DND-41 (cell line): ENCODE data around the gene ETFA.

Experiments used
- ATAC-seq: fragments of 200-7000 bp; cut with Tn5 transposase; 3 replicates; pipeline ENCODE4 v1.9.1; 2021; ENCODE audit warnings: low read depth; ENCODE audit not compliant: insufficient read depth
- DNase-seq: peaks from one replicate; pipeline ENCODE4 v3.0.0-alpha.2; 2020
- H2AFZ ChIP-seq: 2 replicates; pipeline ENCODE4 v1.6.0; 2012; ENCODE audit warnings: low read depth, low read length
- H3K27ac ChIP-seq: 2 replicates; pipeline ENCODE4 v1.5.1; 2012; ENCODE audit warnings: low read length, inconsistent platforms
- H3K27me3 ChIP-seq: fragments of 200-600 bp; sonication (generic); 2 replicates; pipeline ENCODE4 v1.6.0; 2012; ENCODE audit warnings: low read length, mild to moderate bottlenecking, inconsistent platforms; ENCODE audit not compliant: insufficient read depth, poor library complexity
- H3K36me3 ChIP-seq: 2 replicates; pipeline ENCODE4 v1.5.1; 2012; ENCODE audit warnings: low read length, inconsistent platforms; ENCODE audit not compliant: insufficient read depth
- H3K4me1 ChIP-seq: 2 replicates; pipeline ENCODE4 v1.5.1; 2012; ENCODE audit warnings: mild to moderate bottlenecking, low read length; ENCODE audit not compliant: insufficient read depth
- H3K4me2 ChIP-seq: 2 replicates; pipeline ENCODE4 v1.6.0; 2012; ENCODE audit warnings: mild to moderate bottlenecking, moderate library complexity, low read length, inconsistent platforms; ENCODE audit not compliant: insufficient read depth
- H3K4me3 ChIP-seq, 2 experiments: fragments of 200-600 bp in 1 of 2; shearing (Covaris generic) in 1 of 2; 2 replicates each; pipeline ENCODE4 v1.5.1; 2012 to 2016; ENCODE audit warnings: inconsistent platforms in 2 of 2, low read length in 2 of 2, mild to moderate bottlenecking in 2 of 2, low read depth in 1 of 2, moderate library complexity in 1 of 2
- H3K79me2 ChIP-seq: 2 replicates; pipeline ENCODE4 v1.6.0; 2012; ENCODE audit warnings: low read length, inconsistent platforms; ENCODE audit not compliant: insufficient read depth
- H3K9ac ChIP-seq: 2 replicates; pipeline ENCODE4 v1.6.0; 2012; ENCODE audit warnings: low read depth, mild to moderate bottlenecking, inconsistent platforms, low read length, moderate library complexity
- H3K9me3 ChIP-seq: 2 replicates; pipeline ENCODE4 v1.5.1; 2012; ENCODE audit warnings: low read length, moderate library complexity, mild to moderate bottlenecking, inconsistent platforms; ENCODE audit not compliant: insufficient read depth, severe bottlenecking
- H4K20me1 ChIP-seq: 2 replicates; pipeline ENCODE4 v1.6.0; 2012; ENCODE audit warnings: low read length; ENCODE audit not compliant: insufficient read depth
- EZH2 ChIP-seq: IDR thresholded peaks from 3 replicates; pipeline ENCODE4 v1.6.1; 2012; ENCODE audit warnings: borderline replicate concordance, low read depth, mild to moderate bottlenecking, moderate library complexity, low read length, inconsistent platforms; ENCODE audit not compliant: severe bottlenecking
- TF ChIP-seq, protein P1 (sequence below): IDR thresholded peaks from 2 replicates; pipeline ENCODE4 v1.5.1; 2012; ENCODE audit warnings: borderline replicate concordance, low read length, moderate library complexity, mild to moderate bottlenecking; ENCODE audit not compliant: poor library complexity, severe bottlenecking; ENCODE audit errors: extremely low read depth

ETFA gene

DNA sequence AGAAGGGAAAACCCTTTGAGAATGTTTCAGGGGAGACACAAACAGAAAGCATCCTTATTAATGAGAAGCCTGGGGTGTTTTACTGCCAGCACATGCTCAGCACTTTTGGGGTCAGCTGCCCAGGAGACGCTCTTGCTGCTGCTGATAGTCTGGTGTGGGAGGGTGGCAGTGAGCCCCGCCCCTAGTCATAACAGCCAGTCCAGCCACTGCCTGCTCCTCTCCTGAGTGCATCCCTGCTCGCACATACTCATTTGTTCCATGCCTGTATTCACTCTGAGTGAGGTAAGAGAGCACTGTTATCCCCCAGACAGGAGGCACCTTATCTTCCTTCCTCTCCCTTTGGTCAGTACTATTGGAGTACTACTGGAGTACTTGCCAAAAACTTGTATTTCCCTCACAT, 101.3 kb downstream of the ETFA start:
- Histone ChIP-seq H3K4me1 (no peaks in the 10 kb centered on the region), H4K20me1 (no peaks in the 10 kb centered on the region), H3K27me3 (no peaks in the 10 kb centered on the region), H3K27ac (no peak overlapping the region), H3K79me2 (no peaks in the 10 kb centered on the region), H3K9me3 (no peaks in the 10 kb centered on the region), H3K4me2 (no peak overlapping the region), H3K4me3 (no peak overlapping the region), H3K9ac (no peak overlapping the region), H3K36me3 (peaks cover 46% of the 10 kb centered on the region), H2AFZ (no peak overlapping the region)
- no peak for TF ChIP-seq EZH2
- TF ChIP-seq, protein P1, sequence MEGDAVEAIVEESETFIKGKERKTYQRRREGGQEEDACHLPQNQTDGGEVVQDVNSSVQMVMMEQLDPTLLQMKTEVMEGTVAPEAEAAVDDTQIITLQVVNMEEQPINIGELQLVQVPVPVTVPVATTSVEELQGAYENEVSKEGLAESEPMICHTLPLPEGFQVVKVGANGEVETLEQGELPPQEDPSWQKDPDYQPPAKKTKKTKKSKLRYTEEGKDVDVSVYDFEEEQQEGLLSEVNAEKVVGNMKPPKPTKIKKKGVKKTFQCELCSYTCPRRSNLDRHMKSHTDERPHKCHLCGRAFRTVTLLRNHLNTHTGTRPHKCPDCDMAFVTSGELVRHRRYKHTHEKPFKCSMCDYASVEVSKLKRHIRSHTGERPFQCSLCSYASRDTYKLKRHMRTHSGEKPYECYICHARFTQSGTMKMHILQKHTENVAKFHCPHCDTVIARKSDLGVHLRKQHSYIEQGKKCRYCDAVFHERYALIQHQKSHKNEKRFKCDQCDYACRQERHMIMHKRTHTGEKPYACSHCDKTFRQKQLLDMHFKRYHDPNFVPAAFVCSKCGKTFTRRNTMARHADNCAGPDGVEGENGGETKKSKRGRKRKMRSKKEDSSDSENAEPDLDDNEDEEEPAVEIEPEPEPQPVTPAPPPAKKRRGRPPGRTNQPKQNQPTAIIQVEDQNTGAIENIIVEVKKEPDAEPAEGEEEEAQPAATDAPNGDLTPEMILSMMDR, result no peak
- ATAC-seq, result no peak
- DNase-seq, result no peak

DNA sequence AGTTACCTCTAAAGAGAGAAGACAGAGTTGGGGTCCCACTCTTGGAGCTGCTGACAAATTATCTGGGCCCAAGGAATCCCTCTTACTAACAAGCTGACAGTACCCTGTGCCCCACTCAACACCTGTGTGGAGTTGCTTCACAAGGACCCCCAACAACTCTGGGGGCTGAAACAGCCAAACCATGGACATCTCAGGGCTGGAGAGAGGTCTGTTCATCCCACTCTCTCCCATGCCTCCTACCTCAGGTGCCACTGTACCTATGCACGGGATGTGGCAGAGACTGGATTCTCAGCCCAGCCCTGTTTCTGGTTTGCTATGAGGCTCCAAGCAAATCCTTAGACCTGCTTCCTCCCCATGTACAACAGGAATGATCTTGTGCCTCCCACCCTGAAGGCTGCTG, 101.7 kb downstream of the ETFA start:
- Histone ChIP-seq H3K9ac (no peak overlapping the region), H3K4me3 (no peak overlapping the region), H3K4me2 (no peak overlapping the region), H3K27ac (no peak overlapping the region), H3K4me1 (no peaks in the 10 kb centered on the region), H4K20me1 (no peaks in the 10 kb centered on the region), H2AFZ (no peak overlapping the region), H3K36me3 (peaks cover 42% of the 10 kb centered on the region), H3K27me3 (no peaks in the 10 kb centered on the region), H3K9me3 (no peaks in the 10 kb centered on the region), H3K79me2 (no peaks in the 10 kb centered on the region)
- DNase-seq, result no peak
- ATAC-seq, result no peak
- TF ChIP-seq, protein P1, result no peak
- TF ChIP-seq EZH2, result no peak

DNA sequence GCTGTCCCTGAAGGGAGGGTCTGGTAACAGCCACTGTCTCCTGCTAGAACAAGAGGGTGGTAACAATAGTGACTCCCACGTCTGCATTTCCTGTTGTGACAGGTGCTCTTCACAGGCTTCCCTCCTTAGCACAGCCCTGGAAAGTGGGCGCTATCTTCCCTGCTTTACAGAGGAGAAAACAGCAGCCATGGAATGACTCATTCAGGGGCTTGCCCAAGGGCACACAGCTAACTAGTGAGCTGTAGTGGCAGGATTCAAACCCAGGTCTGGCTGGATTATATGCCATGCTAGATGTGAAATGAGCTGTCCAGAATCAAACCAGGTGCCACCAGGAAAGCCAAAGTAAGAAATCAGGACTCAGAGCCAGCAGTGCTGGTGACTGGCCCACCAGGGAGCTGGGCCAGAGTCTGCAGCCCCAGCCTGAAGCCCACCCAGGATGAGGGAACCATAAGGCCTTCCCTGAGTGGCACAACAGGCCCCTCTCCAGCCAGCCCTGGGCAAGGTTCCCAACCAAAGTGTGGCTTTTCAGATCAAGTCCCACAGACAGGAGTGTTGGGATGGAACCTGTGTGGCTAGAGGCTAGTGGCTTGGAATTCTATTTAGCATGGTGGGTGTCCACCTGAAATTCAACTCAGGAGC, 102.4 kb downstream of the ETFA start:
- DNase-seq (no peak), ATAC-seq (no peak)
- no peaks in the 10 kb centered on the region for H3K4me1 ChIP-seq
- no peaks in the 10 kb centered on the region for H4K20me1 ChIP-seq
- no peaks in the 10 kb centered on the region for H3K27me3 ChIP-seq
- no peaks in the 10 kb centered on the region for H3K79me2 ChIP-seq
- H3K36me3 ChIP-seq, result peaks cover 36% of the 10 kb centered on the region
- H3K4me3 ChIP-seq, result no peak overlapping the region
- TF ChIP-seq, protein P1, result no peak
- TF ChIP-seq EZH2, result no peak
- no peak overlapping the region for H3K9ac ChIP-seq
- no peak overlapping the region for H3K4me2 ChIP-seq
- H2AFZ ChIP-seq, result no peak overlapping the region
- no peak overlapping the region for H3K27ac ChIP-seq
- no peaks in the 10 kb centered on the region for H3K9me3 ChIP-seq
